Calu3 (cell line): ENCODE data around the gene IL1RN. TPM values are rescaled to one million over a fixed set of nuclear protein-coding genes. Genes with fewer than 3 reads are reported as not detected.

Source experiments
- BruUV-seq: library from RNA; stranded (reverse); fragments of 400-500 nt; replicated peaks from 2 replicates; lab custom pipeline; 2021; lab: Mats Ljungman, UMichigan
- CTCF ChIA-PET: fragments of 300-600 bp; sonication (Branson Sonifier 250); formaldehyde crosslinking; loops from one replicate; lab custom pipeline; 2022; ENCODE audit warnings: antibody characterized with exemption; lab: Charles Lee
- DNase-seq: peaks from one replicate; pipeline ENCODE4 v3.0.0; 2022
- H3K27ac Mint-ChIP-seq: one replicate; pipeline ENCODE4 v1.8.0; 2022; ENCODE audit warnings: mixed read lengths; ENCODE audit not compliant: unreplicated experiment
- H3K27me3 Mint-ChIP-seq: one replicate; pipeline ENCODE4 v1.8.0; 2022; ENCODE audit warnings: mixed read lengths; ENCODE audit not compliant: unreplicated experiment
- H3K36me3 Mint-ChIP-seq: one replicate; pipeline ENCODE4 v1.8.0; 2022; ENCODE audit warnings: mild to moderate bottlenecking, moderate library complexity, mixed read lengths; ENCODE audit not compliant: insufficient read depth, unreplicated experiment
- H3K4me1 Mint-ChIP-seq: one replicate; pipeline ENCODE4 v1.8.0; 2022; ENCODE audit warnings: mild to moderate bottlenecking, low read depth, mixed read lengths; ENCODE audit not compliant: unreplicated experiment
- H3K4me3 Mint-ChIP-seq: one replicate; pipeline ENCODE4 v1.8.0; 2022; ENCODE audit warnings: mild to moderate bottlenecking, low read depth, moderate library complexity, mixed read lengths; ENCODE audit not compliant: unreplicated experiment
- H3K9me3 Mint-ChIP-seq: one replicate; pipeline ENCODE4 v1.8.0; 2022; ENCODE audit warnings: low read depth, mixed read lengths; ENCODE audit not compliant: unreplicated experiment
- CTCF ChIP-seq: fragments of 200-600 bp; IDR thresholded peaks from one replicate; pipeline ENCODE4 v1.8.0; 2022; ENCODE audit warnings: antibody characterized with exemption; ENCODE audit not compliant: unreplicated experiment
- intact Hi-C: fragments of 100-400 bp; cut with micrococcal nuclease; formaldehyde crosslinking; loops from one replicate; pipeline ENCODE4 v1.10.0; 2022; ENCODE audit not compliant: unreplicated experiment
- total RNA-seq: library from RNA; stranded (reverse); gene quantifications from 2 replicates; pipeline ENCODE4 v1.2.3, GENCODE V29; 2022

Gene IL1RN
- total RNA-seq, 1 experiment from 2014 or later: 19.4 TPM

GRCh38 chr2:113160962-113161361 lies 33.6 kb downstream of the IL1RN start:
- intact Hi-C loops: no loop called here
- H3K9me3 Mint-ChIP-seq: no peaks in the 10 kb centered on the region
- DNase-seq: no peak
- H3K36me3 Mint-ChIP-seq: peaks cover 21% of the 10 kb centered on the region
- H3K27ac Mint-ChIP-seq: no peak overlapping the region
- H3K4me3 Mint-ChIP-seq: no peak overlapping the region
- CTCF ChIA-PET: no interaction called here
- TF ChIP-seq CTCF: no peak
- no TSS peak for BruUV-seq
- no peaks in the 10 kb centered on the region for H3K27me3 Mint-ChIP-seq
- peaks cover 37% of the 10 kb centered on the region for H3K4me1 Mint-ChIP-seq

- Mint-ChIP-seq H3K27me3 (no peaks in the 10 kb centered on the region), H3K36me3 (peaks cover 15% of the 10 kb centered on the region), H3K27ac (no peak overlapping the region), H3K4me3 (no peak overlapping the region), H3K9me3 (no peaks in the 10 kb centered on the region), H3K4me1 (peaks cover 37% of the 10 kb centered on the region)
- CTCF ChIA-PET: interaction anchor here (1.1 kb wide), 1 partner anchor 44 kb away, joined by 4 read pairs; no protein-coding TSS in a partner anchor
- DNase-seq: no peak
- no peak for TF ChIP-seq CTCF
- intact Hi-C loops: no loop called here
- BruUV-seq: no TSS peak
Observed at GRCh38 chr2:113162173-113162572, 34.8 kb downstream of the IL1RN start.

GRCh38 chr2:113162869-113163268 lies 35.5 kb downstream of the IL1RN start:
- CTCF ChIA-PET: interaction anchor here (1.6 kb wide), 1 partner anchor 49 kb away, joined by 3 read pairs; no protein-coding TSS in a partner anchor
- no peak for TF ChIP-seq CTCF
- intact Hi-C loops: no loop called here

GRCh38 chr2:113164215-113164929 lies 37.0 kb downstream of the IL1RN start:
- no TSS peak for BruUV-seq
- Mint-ChIP-seq H3K27me3 (no peaks in the 10 kb centered on the region), H3K4me1 (peaks cover 25% of the 10 kb centered on the region), H3K4me3 (no peak overlapping the region), H3K9me3 (no peaks in the 10 kb centered on the region), H3K27ac (no peak overlapping the region), H3K36me3 (no peaks in the 10 kb centered on the region)
- no peak for TF ChIP-seq CTCF
- no peak for DNase-seq
- intact Hi-C loops: no loop called here
- CTCF ChIA-PET: interaction anchor here (0.7 to 1.6 kb wide), 3 partner anchors 11 to 360 kb away, joined by 3 to 4 read pairs (median 3); no protein-coding TSS in a partner anchor

More at GRCh38 chr2:113162869-113163268, 35.5 kb downstream of the IL1RN start:
- Mint-ChIP-seq H3K4me3 (no peak overlapping the region), H3K4me1 (peaks cover 40% of the 10 kb centered on the region), H3K9me3 (no peaks in the 10 kb centered on the region), H3K27me3 (no peaks in the 10 kb centered on the region), H3K27ac (no peak overlapping the region), H3K36me3 (peaks cover 8% of the 10 kb centered on the region)
- BruUV-seq: no TSS peak
- DNase-seq: no peak
